ENCODE results near the gene ARRDC3.

GRCh38 chr5:91381239-91381773 lies 1.8 kb downstream of the ARRDC3 start:
- TF ChIP-seq REST (IDR thresholded peaks at IDR 0.05; ENCODE audit: insufficient read depth in 1 of 2, low read depth in 2 of 2, low read length in 2 of 2) (no peak), SIN3A (IDR thresholded peaks at IDR 0.05; ENCODE audit: borderline replicate concordance, insufficient read depth, low read length) (no peak), POLR2AphosphoS5 (IDR thresholded peaks at IDR 0.05; ENCODE audit: low read depth, low read length) (no peak)
